K562 (cell line): ENCODE measurements around the gene MMP24. TPM values are rescaled to one million over a fixed set of nuclear protein-coding genes. Genes with fewer than 3 reads are reported as not detected.

Experiments
- ATAC-seq: fragments of 200-7000 bp; cut with Tn5 transposase; 3 replicates; pipeline ENCODE4 v1.9.1; 2020; ENCODE audit warnings: moderate library complexity
- BruUV-seq: library from RNA; stranded (reverse); fragments of 400-500 nt; replicated peaks from 2 replicates; lab custom pipeline; 2021; lab: Mats Ljungman, UMichigan
- CTCF ChIA-PET: fragments of 300-600 bp; formaldehyde crosslinking; extraction: SDS; loops from one replicate; lab custom pipeline; 2021; ENCODE audit warnings: low intra/inter-chr PET ratio; lab: Yijun Ruan, JAX
- POLR2A ChIA-PET: fragments of 300-600, 350-650 bp; sonication (Branson Sonifier 250); formaldehyde crosslinking; extraction: SDS; loops from one replicate; lab custom pipeline; 2021; ENCODE audit warnings: antibody characterized with exemption, inconsistent platforms; lab: Yijun Ruan, JAX
- DNase-seq, 4 experiments: peaks; one replicate each; pipeline versions ENCODE4 v3.0.0 to v3.0.0-alpha.2; 2011 to 2018; ENCODE audit warnings: low spot score in 3 of 4, mixed read lengths in 3 of 4; ENCODE audit errors: extremely low read depth in 1 of 4
- FAIRE-seq: peaks from 2 replicates; lab custom pipeline; 2011; peaks lifted over from hg19 to GRCh38; lab: Jason Lieb, UNC
- H2AFZ ChIP-seq: 2 replicates; pipeline ENCODE4 v1.6.0; 2011; ENCODE audit warnings: low read depth, low read length, control low read depth, inconsistent platforms
- H3K27ac ChIP-seq: fragments of 200-600 bp; 3 replicates; pipeline ENCODE4 v1.8.0; 2011; ENCODE audit warnings: low read depth, mild to moderate bottlenecking, control low read depth, inconsistent platforms, low read length, moderate library complexity, mixed read lengths; ENCODE audit errors: extremely low read depth
- H3K27me3 ChIP-seq, 2 experiments: fragments of 300-600 bp in 1 of 2; 2 replicates in 1 of 2; 3 replicates in 1 of 2; pipeline versions ENCODE4 v1.6.0 to v1.8.0; 2011; ENCODE audit warnings: inconsistent platforms in 2 of 2, low read length in 2 of 2, mild to moderate bottlenecking in 1 of 2, mixed read lengths in 1 of 2, moderate library complexity in 1 of 2; ENCODE audit not compliant: control insufficient read depth in 2 of 2, insufficient read depth in 2 of 2
- H3K36me3 ChIP-seq: fragments of 300-600 bp; 3 replicates; pipeline ENCODE4 v1.8.0; 2011; ENCODE audit warnings: mild to moderate bottlenecking, low read length, inconsistent platforms; ENCODE audit not compliant: control insufficient read depth, insufficient read depth
- H3K4me1 ChIP-seq, 2 experiments: fragments of 200-600 bp in 1 of 2; replicated peaks in 1 of 2; 2 replicates in 1 of 2; 3 replicates in 1 of 2; pipeline versions ENCODE4 v1.5.1 to v1.8.0; 2011; ENCODE audit warnings: inconsistent platforms in 2 of 2, low read length in 2 of 2, mild to moderate bottlenecking in 1 of 2, mixed read lengths in 1 of 2, moderate library complexity in 1 of 2; ENCODE audit not compliant: control insufficient read depth in 2 of 2, insufficient read depth in 2 of 2
- H3K4me2 ChIP-seq: 2 replicates; pipeline ENCODE4 v1.6.1; 2011; ENCODE audit warnings: low read length, control low read depth, inconsistent platforms, mixed read lengths; ENCODE audit not compliant: insufficient read depth
- H3K4me3 ChIP-seq: fragments of 200-600 bp; sonication (generic), shearing (Covaris generic); 2 replicates; pipeline ENCODE4 v1.5.1; 2016; ENCODE audit warnings: control low read depth, inconsistent platforms
- H3K79me2 ChIP-seq: fragments of 200-600 bp; 3 replicates; pipeline ENCODE4 v1.8.0; 2011; ENCODE audit warnings: low read length, inconsistent platforms; ENCODE audit not compliant: control insufficient read depth, insufficient read depth
- H3K9ac ChIP-seq, 2 experiments: 2 replicates each; pipeline versions ENCODE4 v1.6.0 to v1.6.1; 2011; ENCODE audit warnings: low read depth in 2 of 2, low read length in 2 of 2, control low read depth in 1 of 2, inconsistent platforms in 1 of 2, mild to moderate bottlenecking in 1 of 2, mixed read lengths in 1 of 2; ENCODE audit not compliant: insufficient read depth in 1 of 2
- H3K9me1 ChIP-seq: one replicate; pipeline ENCODE4 v1.6.0; 2011; ENCODE audit warnings: inconsistent platforms, mild to moderate bottlenecking, low read length, moderate library complexity; ENCODE audit not compliant: control insufficient read depth, insufficient read depth
- H3K9me3 ChIP-seq: replicated peaks from 2 replicates; pipeline ENCODE4 v1.5.1; 2011; ENCODE audit warnings: low read depth, low read length, inconsistent platforms; ENCODE audit not compliant: control insufficient read depth, insufficient read depth
- H4K20me1 ChIP-seq: replicated peaks from 2 replicates; pipeline ENCODE4 v1.6.1; 2011; ENCODE audit warnings: low read length, inconsistent platforms, mixed read lengths; ENCODE audit not compliant: control insufficient read depth, insufficient read depth
- BRF1 ChIP-seq: IDR thresholded peaks from 3 replicates; pipeline ENCODE4 v1.6.1; 2011; ENCODE audit warnings: borderline replicate concordance, mild to moderate bottlenecking; ENCODE audit not compliant: insufficient read length; ENCODE audit errors: extremely low read depth
- CXXC5 ChIP-seq: fragments of 250-450 bp; sonication (Bioruptor Pico); IDR thresholded peaks from 2 replicates; pipeline ENCODE4 v1.8.0; 2022; ENCODE audit warnings: inconsistent platforms, mild to moderate bottlenecking, moderate library complexity
- ELF1 ChIP-seq: fragments of 200-800 bp; sonication (Bioruptor generic); IDR thresholded peaks from 2 replicates; pipeline ENCODE4 v1.6.1; 2016; ENCODE audit warnings: missing genetic modification characterization, missing compliant biosample characterization
- GTF2F1 ChIP-seq: IDR thresholded peaks from 2 replicates; pipeline ENCODE4 v1.6.1; 2011; ENCODE audit warnings: low read depth, low read length, improper control_type of control experiment
- HNRNPH1 ChIP-seq: fragments of 200-400 bp; formaldehyde crosslinking; optimal IDR thresholded peaks from 2 replicates; pipeline ENCODE3; 2017; ENCODE audit warnings: low read depth, mild to moderate bottlenecking, low read length, moderate library complexity
- NR1H2 ChIP-seq: sonication (generic); formaldehyde crosslinking; IDR thresholded peaks from 2 replicates; pipeline ENCODE4 v1.4.0; 2020; ENCODE audit warnings: mild to moderate bottlenecking, missing genetic modification reagents
- RBFOX2 ChIP-seq: fragments of 200-400 bp; formaldehyde crosslinking; IDR thresholded peaks from 2 replicates; pipeline ENCODE4 v1.6.1; 2017; ENCODE audit warnings: low read depth, mild to moderate bottlenecking, low read length, moderate library complexity
- SMAD1 ChIP-seq: fragments of 150-350 bp; IDR thresholded peaks from 2 replicates; pipeline ENCODE4 v1.6.1; 2014; ENCODE audit warnings: low read length, low read depth; ENCODE audit not compliant: partially characterized antibody
- SMARCA4 ChIP-seq: fragments of 450-650 bp; IDR thresholded peaks from 2 replicates; pipeline ENCODE4 v1.6.1; 2016
- TBP ChIP-seq: optimal IDR thresholded peaks from 2 replicates; pipeline ENCODE3; 2011; ENCODE audit warnings: low read depth, low read length, improper control_type of control experiment
- TFAP4 ChIP-seq: sonication (generic); formaldehyde crosslinking; IDR thresholded peaks from 2 replicates; pipeline ENCODE4 v1.8.0; 2022; ENCODE audit warnings: missing genetic modification reagents, mild to moderate bottlenecking, moderate library complexity, borderline replicate concordance
- ZNF41 ChIP-seq: fragments of 250-450 bp; sonication (Bioruptor Pico); conservative IDR thresholded peaks from 2 replicates; pipeline ENCODE4 v1.4.0; 2020; ENCODE audit warnings: mild to moderate bottlenecking
- WGBS: fragments of 100-300 bp; shearing (Covaris generic); methylation state at CpG from one replicate; pipeline ENCODE4 v1.1.6; 2016; ENCODE audit warnings: low coverage, mixed read lengths; ENCODE audit not compliant: insufficient coverage; ENCODE audit errors: missing lambda C conversion rate; 5-methylcytosine and 5-hydroxymethylcytosine counted together
- in situ Hi-C: fragments of 300-500 bp; cut with MboI; formaldehyde crosslinking; loops from 4 replicates; pipeline ENCODE4 v1.15.0; 2018; ENCODE audit warnings: inconsistent platforms, mixed read lengths
- intact Hi-C: fragments of 100-400 bp; cut with micrococcal nuclease; formaldehyde crosslinking; loops from 2 replicates; pipeline ENCODE4 v1.14.2; 2022
- polyA plus RNA-seq, 8 experiments: library from polyadenylated mRNA; depleted of rRNA in 4 of 8; stranded (reverse) in 5 of 8; unstranded in 3 of 8; fragments of >200 nt; fragmentation: Nextera tagmentation in 2 of 8; fragmentation: Illumina TruSeq in 1 of 8; extraction: Ambion mirVana in 2 of 8; extraction: Trizol in 1 of 8; gene quantifications; 2 replicates each; pipeline versions ENCODE4 v1.2.1 to v1.2.3, GENCODE V29; 2011 to 2014; ENCODE audit warnings: inconsistent platforms in 1 of 8, missing spikeins in 1 of 8
- total RNA-seq, 7 experiments: library from RNA; depleted of rRNA in 6 of 7; stranded (reverse); fragments of >200 nt in 6 of 7; fragmentation: Illumina TruSeq in 2 of 7; extraction: Trizol in 2 of 7; gene quantifications; 2 replicates each; pipeline versions ENCODE4 v1.2.1 to v1.2.3, GENCODE V29; 2011 to 2021; ENCODE audit warnings: low replicate concordance in 1 of 7
- TF ChIP-seq, protein P1 (sequence below): fragments of 250-450 bp; sonication (Bioruptor Pico); IDR thresholded peaks from 2 replicates; pipeline ENCODE4 v1.5.0; 2020; ENCODE audit warnings: mild to moderate bottlenecking, borderline replicate concordance
- TF ChIP-seq, protein P2 (sequence below): fragments of 250-450 bp; sonication (Bioruptor Pico); IDR thresholded peaks from 2 replicates; pipeline ENCODE4 v1.8.0; 2022; ENCODE audit warnings: inconsistent platforms
- TF ChIP-seq, protein P3 (sequence below): sonication (generic); formaldehyde crosslinking; IDR thresholded peaks from 2 replicates; pipeline ENCODE4 v1.9.0; 2022; ENCODE audit warnings: mild to moderate bottlenecking, missing genetic modification reagents

Gene MMP24
- total and polyA plus RNA-seq, 9 of the 15 experiments (the other 6 are each of a cell fraction or from before 2014, with no cell fraction given), result 0.03 to 0.07 (median 0.03) TPM; not detected in 6

GRCh38 chr20:35277127-35277526 is 50.6 kb downstream of the MMP24 start (continued):
- TF ChIP-seq, protein P1, sequence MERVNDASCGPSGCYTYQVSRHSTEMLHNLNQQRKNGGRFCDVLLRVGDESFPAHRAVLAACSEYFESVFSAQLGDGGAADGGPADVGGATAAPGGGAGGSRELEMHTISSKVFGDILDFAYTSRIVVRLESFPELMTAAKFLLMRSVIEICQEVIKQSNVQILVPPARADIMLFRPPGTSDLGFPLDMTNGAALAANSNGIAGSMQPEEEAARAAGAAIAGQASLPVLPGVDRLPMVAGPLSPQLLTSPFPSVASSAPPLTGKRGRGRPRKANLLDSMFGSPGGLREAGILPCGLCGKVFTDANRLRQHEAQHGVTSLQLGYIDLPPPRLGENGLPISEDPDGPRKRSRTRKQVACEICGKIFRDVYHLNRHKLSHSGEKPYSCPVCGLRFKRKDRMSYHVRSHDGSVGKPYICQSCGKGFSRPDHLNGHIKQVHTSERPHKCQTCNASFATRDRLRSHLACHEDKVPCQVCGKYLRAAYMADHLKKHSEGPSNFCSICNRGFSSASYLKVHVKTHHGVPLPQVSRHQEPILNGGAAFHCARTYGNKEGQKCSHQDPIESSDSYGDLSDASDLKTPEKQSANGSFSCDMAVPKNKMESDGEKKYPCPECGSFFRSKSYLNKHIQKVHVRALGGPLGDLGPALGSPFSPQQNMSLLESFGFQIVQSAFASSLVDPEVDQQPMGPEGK (CRISPR knock-in tag), result no peak
- TF ChIP-seq ZNF41 (CRISPR knock-in tag), result no peak
- TF ChIP-seq, protein P2, sequence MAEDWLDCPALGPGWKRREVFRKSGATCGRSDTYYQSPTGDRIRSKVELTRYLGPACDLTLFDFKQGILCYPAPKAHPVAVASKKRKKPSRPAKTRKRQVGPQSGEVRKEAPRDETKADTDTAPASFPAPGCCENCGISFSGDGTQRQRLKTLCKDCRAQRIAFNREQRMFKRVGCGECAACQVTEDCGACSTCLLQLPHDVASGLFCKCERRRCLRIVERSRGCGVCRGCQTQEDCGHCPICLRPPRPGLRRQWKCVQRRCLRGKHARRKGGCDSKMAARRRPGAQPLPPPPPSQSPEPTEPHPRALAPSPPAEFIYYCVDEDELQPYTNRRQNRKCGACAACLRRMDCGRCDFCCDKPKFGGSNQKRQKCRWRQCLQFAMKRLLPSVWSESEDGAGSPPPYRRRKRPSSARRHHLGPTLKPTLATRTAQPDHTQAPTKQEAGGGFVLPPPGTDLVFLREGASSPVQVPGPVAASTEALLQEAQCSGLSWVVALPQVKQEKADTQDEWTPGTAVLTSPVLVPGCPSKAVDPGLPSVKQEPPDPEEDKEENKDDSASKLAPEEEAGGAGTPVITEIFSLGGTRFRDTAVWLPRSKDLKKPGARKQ, result no peak

GRCh38 chr20:35277531-35278395 is 51.3 kb downstream of the MMP24 start, which contains the start of gene MMP24OS:
Gene MMP24OS, minus strand, starts transcription at chr20:35278122. Its CDS starts 193 bp downstream, at chr20:35277929.
- Histone ChIP-seq H3K4me1 (peaks cover 8 to 39% of the 10 kb centered on the region in 2 experiments; a peak in 3 of 5 replicates), H3K36me3 (peaks cover 71% of the 10 kb centered on the region), H3K79me2 (peaks cover 31% of the 10 kb centered on the region), H3K9ac (peak within 1 kb of the TSS; percentile 80 to 94), H3K9me1 (no peaks in the 10 kb centered on the region), H3K4me2 (peak within 1 kb of the TSS; percentile 77), H3K27ac (peak within 1 kb of the TSS; percentile 82), H2AFZ (peak within 1 kb of the TSS; percentile 79; the same call in 1 of the 2 replicates), H3K27me3 (no peaks in the 10 kb centered on the region), H3K4me3 (peak within 1 kb of the TSS; percentile 66), H4K20me1 (no peaks in the 10 kb centered on the region), H3K9me3 (no peaks in the 10 kb centered on the region)
- CTCF ChIA-PET, result no interaction called here
- DNase-seq, result peak; percentile 85 to 90 (median 87)
- intact Hi-C loops, result no loop called here
- POLR2A ChIA-PET, result interaction anchor here (0.6 to 2.0 kb wide), 4 partner anchors 13 to 421 kb away, joined by 3 to 6 read pairs (median 4); no protein-coding TSS in a partner anchor
- 29% methylated on average over 31 of the region's 76 CpGs for WGBS
- in situ Hi-C loops, result no loop called here
- BruUV-seq, result no TSS peak
- peak; percentile 95 for ATAC-seq
- peak; percentile 70 for FAIRE-seq
- TF ChIP-seq RBFOX2 (peak; percentile 90), CXXC5 (CRISPR knock-in tag) (peak; percentile 64), SMARCA4 (no peak), HNRNPH1 (no peak), TFAP4 (peak; percentile 18; the same call in 1 of the 2 replicates), TBP (peak; percentile 52), NR1H2 (CRISPR knock-in tag) (no peak), ELF1 (tag) (peak; percentile 94), BRF1 (no peak), GTF2F1 (no peak), SMAD1 (no peak)
- TF ChIP-seq, protein P3, sequence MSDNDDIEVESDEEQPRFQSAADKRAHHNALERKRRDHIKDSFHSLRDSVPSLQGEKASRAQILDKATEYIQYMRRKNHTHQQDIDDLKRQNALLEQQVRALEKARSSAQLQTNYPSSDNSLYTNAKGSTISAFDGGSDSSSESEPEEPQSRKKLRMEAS (CRISPR knock-in tag), result peak; percentile 29
